ENCODE measurements around the gene SLC25A14.
"Not testable (repeated sequence)": the region's sequence is repeated elsewhere in the genome, so short reads cannot be mapped to it uniquely, and the experiment has no call there.

Gene SLC25A14

GRCh38 chrX:130339408-130340222 lies at the start of gene SLC25A14:
Gene SLC25A14 (plus strand): TSS chrX:130339919. CDS start chrX:130340279, 360 bp downstream.
- peak; percentile 36 for DNase-seq

GRCh38 chrX:130295519-130296296 lies 44.0 kb upstream of the SLC25A14 start:
- DNase-seq, result no peak

GRCh38 chrX:130296297-130296678 lies 43.4 kb upstream of the SLC25A14 start:
- DNase-seq, result no peak

- DNase-seq, result no peak
Observed at GRCh38 chrX:130296743-130297142, 43.0 kb upstream of the SLC25A14 start.

GRCh38 chrX:130299279-130300009 lies 40.3 kb upstream of the SLC25A14 start:
- no peak for DNase-seq

GRCh38 chrX:130300010-130300282 lies 39.8 kb upstream of the SLC25A14 start:
- DNase-seq, result no peak

GRCh38 chrX:130301405-130301804 lies 38.3 kb upstream of the SLC25A14 start:
- no peak for DNase-seq

GRCh38 chrX:130301977-130302376 lies 37.7 kb upstream of the SLC25A14 start:
- no peak for DNase-seq

GRCh38 chrX:130304587-130305368 lies 34.9 kb upstream of the SLC25A14 start:
- no peak for DNase-seq

- DNase-seq, result not testable (repeated sequence)
Observed at GRCh38 chrX:130319886-130320285, 19.8 kb upstream of the SLC25A14 start.

GRCh38 chrX:130321550-130321949 lies 18.2 kb upstream of the SLC25A14 start:
- no peak for DNase-seq

- DNase-seq, result no peak
Observed at GRCh38 chrX:130330146-130330545, 9.6 kb upstream of the SLC25A14 start.

- peak; percentile 1 for DNase-seq
Observed at GRCh38 chrX:130330706-130331105, 9.0 kb upstream of the SLC25A14 start.

- DNase-seq, result no peak
Observed at GRCh38 chrX:130336531-130336930, 3.2 kb upstream of the SLC25A14 start.

- not testable (repeated sequence) for DNase-seq
Observed at GRCh38 chrX:130338869-130339268, 850 bp upstream of the SLC25A14 start.

GRCh38 chrX:130340271-130340670 lies 552 bp downstream of the SLC25A14 start:
- DNase-seq, result no peak

GRCh38 chrX:130343411-130343810 lies 3.7 kb downstream of the SLC25A14 start:
- no peak for DNase-seq

- no peak for DNase-seq
Observed at GRCh38 chrX:130347321-130347720, 7.6 kb downstream of the SLC25A14 start.

- no peak for DNase-seq
Observed at GRCh38 chrX:130351567-130351966, 11.8 kb downstream of the SLC25A14 start.

GRCh38 chrX:130352050-130352449 lies 12.3 kb downstream of the SLC25A14 start:
- not testable (repeated sequence) for DNase-seq

- no peak for DNase-seq
Observed at GRCh38 chrX:130376077-130376476, 36.4 kb downstream of the SLC25A14 start.

GRCh38 chrX:130378024-130378669 lies 38.4 kb downstream of the SLC25A14 start:
- no peak for DNase-seq

All from activated T-cell treated with anti-CD3 and anti-CD28 coated beads for 4 hours (primary cell).